Measurements from ENCODE around the gene MLANA. TPM values are rescaled to one million over a fixed set of nuclear protein-coding genes. Genes with fewer than 3 reads are reported as not detected.

The MLANA gene
- total RNA-seq, 6 experiments from 2014 or later: not detected

DNA sequence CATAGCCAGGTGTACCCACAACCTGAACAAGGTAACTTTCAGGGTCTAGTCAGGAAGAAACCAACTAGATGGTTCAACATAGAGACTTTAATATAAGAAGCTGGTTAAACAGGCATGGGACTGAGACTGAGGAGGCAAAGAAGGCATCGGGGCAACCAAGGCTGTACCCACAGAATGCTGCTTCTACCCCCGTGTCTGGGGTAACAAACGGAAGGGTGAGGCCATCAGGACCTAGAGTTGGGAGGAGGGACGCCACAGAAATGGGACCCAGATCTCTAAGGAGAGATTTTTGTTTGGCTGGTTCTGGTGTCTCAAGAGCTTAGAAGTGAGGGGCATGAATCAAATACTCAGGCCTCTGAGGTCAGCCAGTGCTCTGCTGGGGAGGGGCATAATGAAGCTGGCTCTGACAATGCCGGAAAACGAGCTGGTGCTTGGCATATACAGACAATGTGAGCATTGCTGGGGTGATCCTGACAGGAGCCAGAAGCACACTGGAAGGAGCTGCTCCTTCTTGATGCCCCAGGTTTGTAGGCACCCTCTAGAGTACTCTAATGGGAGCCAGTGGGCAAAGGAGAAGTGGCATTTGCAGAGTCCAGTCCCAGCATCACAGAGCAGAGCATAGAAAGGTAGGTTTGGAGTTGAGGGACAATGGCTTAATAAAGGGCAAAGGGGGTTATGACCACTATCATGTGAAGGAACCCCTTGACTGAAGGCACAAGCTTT lies 3.7 kb downstream of the MLANA start:
- peaks cover 9% of the 10 kb centered on the region for H3K36me3 Mint-ChIP-seq (ENCODE audit: low read depth)
- no peaks in the 10 kb centered on the region for H3K4me1 Mint-ChIP-seq (ENCODE audit: low read depth)

DNA sequence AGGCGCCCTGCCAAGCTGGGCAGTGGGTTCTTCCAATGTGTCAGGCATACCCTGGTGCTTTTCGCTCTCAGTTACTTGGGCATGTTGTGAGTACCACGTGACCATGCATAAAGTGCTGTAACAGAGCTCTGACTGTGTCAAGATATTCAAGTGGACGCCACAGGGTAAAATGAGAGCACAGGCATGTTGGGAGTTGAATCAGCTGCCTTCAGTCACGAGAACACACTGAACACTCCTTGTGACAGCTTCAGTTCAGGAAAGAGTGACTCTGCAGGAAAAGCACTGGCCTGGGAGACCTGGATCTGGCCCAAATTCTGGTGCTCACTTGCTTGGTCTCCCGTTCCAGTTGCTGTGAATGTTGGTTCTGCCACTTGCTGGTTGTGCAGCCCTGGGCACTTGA lies 5.1 kb downstream of the MLANA start:
- DNase-seq: no peak
- no peak overlapping the region for H3K27ac Mint-ChIP-seq
- peaks cover 9% of the 10 kb centered on the region for H3K36me3 Mint-ChIP-seq (ENCODE audit: low read depth)
- TF ChIP-seq, protein P1, sequence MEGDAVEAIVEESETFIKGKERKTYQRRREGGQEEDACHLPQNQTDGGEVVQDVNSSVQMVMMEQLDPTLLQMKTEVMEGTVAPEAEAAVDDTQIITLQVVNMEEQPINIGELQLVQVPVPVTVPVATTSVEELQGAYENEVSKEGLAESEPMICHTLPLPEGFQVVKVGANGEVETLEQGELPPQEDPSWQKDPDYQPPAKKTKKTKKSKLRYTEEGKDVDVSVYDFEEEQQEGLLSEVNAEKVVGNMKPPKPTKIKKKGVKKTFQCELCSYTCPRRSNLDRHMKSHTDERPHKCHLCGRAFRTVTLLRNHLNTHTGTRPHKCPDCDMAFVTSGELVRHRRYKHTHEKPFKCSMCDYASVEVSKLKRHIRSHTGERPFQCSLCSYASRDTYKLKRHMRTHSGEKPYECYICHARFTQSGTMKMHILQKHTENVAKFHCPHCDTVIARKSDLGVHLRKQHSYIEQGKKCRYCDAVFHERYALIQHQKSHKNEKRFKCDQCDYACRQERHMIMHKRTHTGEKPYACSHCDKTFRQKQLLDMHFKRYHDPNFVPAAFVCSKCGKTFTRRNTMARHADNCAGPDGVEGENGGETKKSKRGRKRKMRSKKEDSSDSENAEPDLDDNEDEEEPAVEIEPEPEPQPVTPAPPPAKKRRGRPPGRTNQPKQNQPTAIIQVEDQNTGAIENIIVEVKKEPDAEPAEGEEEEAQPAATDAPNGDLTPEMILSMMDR (IDR thresholded peaks at IDR 0.05): no peak
- H3K9me3 Mint-ChIP-seq: no peaks in the 10 kb centered on the region
- H3K4me3 Mint-ChIP-seq: no peak overlapping the region
- no peaks in the 10 kb centered on the region for H3K4me1 Mint-ChIP-seq (ENCODE audit: low read depth)
- H3K27me3 Mint-ChIP-seq (ENCODE audit: insufficient read depth): peaks cover 7% of the 10 kb centered on the region

More for the DNA sequence above, 3.7 kb downstream of the MLANA start:
- TF ChIP-seq, protein P1 (IDR thresholded peaks at IDR 0.05): no peak
- Mint-ChIP-seq H3K9me3 (no peaks in the 10 kb centered on the region), H3K27ac (no peak overlapping the region), H3K27me3 (ENCODE audit: insufficient read depth) (peaks cover 7% of the 10 kb centered on the region), H3K4me3 (no peak overlapping the region)
- no peak for DNase-seq

DNA sequence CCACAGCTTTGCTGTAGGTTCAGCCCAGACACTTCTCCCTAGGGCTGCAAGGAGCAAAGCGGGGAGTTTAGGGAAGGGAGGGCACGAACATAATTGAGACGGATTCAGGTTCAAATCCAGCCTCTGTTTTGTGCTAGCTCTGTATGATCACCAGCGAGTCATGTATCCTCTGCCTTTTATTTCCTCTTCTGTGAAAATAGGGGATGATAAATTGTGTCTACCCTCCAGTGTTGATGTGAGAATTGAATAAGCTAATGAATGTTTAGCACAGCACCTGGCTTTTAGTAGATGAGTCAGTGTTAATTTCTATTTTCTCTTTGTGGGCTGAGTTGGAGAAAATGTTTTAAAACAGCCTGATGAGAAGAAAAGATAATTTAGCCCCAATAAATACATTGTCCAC lies 6.2 kb downstream of the MLANA start:
- H3K4me3 Mint-ChIP-seq: no peak overlapping the region
- DNase-seq: no peak
- no peaks in the 10 kb centered on the region for H3K4me1 Mint-ChIP-seq (ENCODE audit: low read depth)
- peaks cover 9% of the 10 kb centered on the region for H3K36me3 Mint-ChIP-seq (ENCODE audit: low read depth)
- TF ChIP-seq, protein P1 (IDR thresholded peaks at IDR 0.05): no peak
- H3K9me3 Mint-ChIP-seq: no peaks in the 10 kb centered on the region
- no peak overlapping the region for H3K27ac Mint-ChIP-seq
- H3K27me3 Mint-ChIP-seq (ENCODE audit: insufficient read depth): peaks cover 7% of the 10 kb centered on the region

DNA sequence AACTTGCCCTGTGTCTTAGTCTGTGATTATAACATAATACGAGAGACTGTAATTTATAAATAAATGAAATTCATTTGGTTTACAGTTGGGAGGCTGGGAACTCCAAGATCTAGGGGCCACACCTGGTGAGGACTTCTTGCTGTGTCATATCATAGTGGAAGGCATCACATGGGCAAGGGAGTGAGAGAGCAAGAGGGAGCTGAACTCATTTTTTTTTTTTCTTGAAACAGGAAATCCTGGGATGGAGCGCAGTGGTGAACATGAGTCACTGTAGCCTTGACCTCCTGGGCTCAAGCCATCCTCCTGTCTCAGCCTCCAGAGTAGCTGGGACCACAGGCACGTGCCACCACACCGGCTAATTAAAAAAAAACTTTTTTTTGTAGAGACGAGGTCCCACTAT lies 7.2 kb downstream of the MLANA start:
- Mint-ChIP-seq H3K4me1 (ENCODE audit: low read depth) (no peaks in the 10 kb centered on the region), H3K4me3 (no peak overlapping the region), H3K27ac (no peak overlapping the region), H3K36me3 (ENCODE audit: low read depth) (peaks cover 9% of the 10 kb centered on the region), H3K27me3 (ENCODE audit: insufficient read depth) (no peaks in the 10 kb centered on the region), H3K9me3 (no peaks in the 10 kb centered on the region)
- TF ChIP-seq, protein P1 (IDR thresholded peaks at IDR 0.05): no peak
- DNase-seq: no peak

DNA sequence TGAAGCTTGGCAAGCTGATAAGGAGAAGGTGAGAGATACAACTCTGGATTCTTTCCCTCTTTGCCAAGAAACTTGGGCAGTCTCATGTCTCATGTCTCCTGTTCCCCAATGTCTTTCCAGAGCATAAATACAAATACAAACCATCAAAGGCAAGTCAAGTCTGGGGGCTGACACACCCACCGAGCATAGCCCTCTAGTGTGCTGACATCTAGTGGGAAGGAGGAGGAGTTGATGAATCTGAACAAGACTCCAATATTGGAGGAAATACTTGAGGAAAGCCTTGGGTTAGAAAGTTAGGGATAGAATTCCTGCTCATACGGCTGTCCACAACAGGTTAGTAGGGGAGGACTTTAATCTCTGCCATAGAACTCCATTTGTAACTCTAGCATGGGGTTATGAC lies 8.6 kb downstream of the MLANA start:
- no peaks in the 10 kb centered on the region for H3K9me3 Mint-ChIP-seq
- H3K36me3 Mint-ChIP-seq (ENCODE audit: low read depth): peaks cover 9% of the 10 kb centered on the region
- H3K27ac Mint-ChIP-seq: no peak overlapping the region
- no peaks in the 10 kb centered on the region for H3K4me1 Mint-ChIP-seq (ENCODE audit: low read depth)
- TF ChIP-seq, protein P1 (IDR thresholded peaks at IDR 0.05): peak; percentile 33; the same call in 1 of the 2 replicates
- no peak overlapping the region for H3K4me3 Mint-ChIP-seq
- no peak for DNase-seq
- H3K27me3 Mint-ChIP-seq (ENCODE audit: insufficient read depth): no peaks in the 10 kb centered on the region

All from HFFc6 (cell line).